K562 (cell line): ENCODE results near the gene SMC4. TPM values are rescaled to one million over a fixed set of nuclear protein-coding genes. Genes with fewer than 3 reads are reported as not detected.

Source experiments
- ADNP ChIP-seq: fragments of 200-800 bp; sonication (Bioruptor generic); IDR thresholded peaks from 2 replicates; pipeline ENCODE4 v1.6.1; 2016; ENCODE audit warnings: missing genetic modification characterization, missing compliant biosample characterization
- CBFA2T2 ChIP-seq: fragments of 450-650 bp; conservative IDR thresholded peaks from 2 replicates; pipeline ENCODE4 v1.6.1; 2017; ENCODE audit warnings: mild to moderate bottlenecking
- CREM ChIP-seq: IDR thresholded peaks from 2 replicates; pipeline ENCODE4 v1.6.1; 2014; ENCODE audit warnings: antibody characterized with exemption, low read depth
- ETV6 ChIP-seq, 3 experiments: fragments of 150-350 bp in 1 of 3; sonication (generic) in 1 of 3; formaldehyde crosslinking in 1 of 3; IDR thresholded peaks; 2 replicates each; pipeline versions ENCODE4 v1.6.1 to v1.8.0; 2014 to 2022; ENCODE audit warnings: borderline replicate concordance in 2 of 3, low read depth in 2 of 3, antibody characterized with exemption in 1 of 3, low read length in 1 of 3, mild to moderate bottlenecking in 1 of 3, missing genetic modification reagents in 1 of 3
- HOXB6 ChIP-seq: fragments of 250-450 bp; sonication (Bioruptor Pico); IDR thresholded peaks from 2 replicates; pipeline ENCODE4 v1.5.1; 2022; ENCODE audit warnings: mild to moderate bottlenecking, borderline replicate concordance
- MEF2A ChIP-seq: IDR thresholded peaks from 2 replicates; pipeline ENCODE4 v1.6.1; 2011; ENCODE audit warnings: low read depth, mild to moderate bottlenecking, low read length, moderate library complexity; ENCODE audit not compliant: control insufficient read depth
- SNRNP70 ChIP-seq: fragments of 200-400 bp; formaldehyde crosslinking; optimal IDR thresholded peaks from 2 replicates; pipeline ENCODE3; 2017; ENCODE audit warnings: low read depth, low read length
- SP2 ChIP-seq: IDR thresholded peaks from 2 replicates; pipeline ENCODE4 v1.6.1; 2011; ENCODE audit warnings: mild to moderate bottlenecking, low read depth, low read length, moderate library complexity; ENCODE audit not compliant: poor library complexity, severe bottlenecking; ENCODE audit errors: extremely low read depth
- TCF7 ChIP-seq: sonication (generic); IDR thresholded peaks from 2 replicates; pipeline ENCODE4 v1.6.1; 2016; ENCODE audit warnings: antibody characterized with exemption, borderline replicate concordance
- TEAD1 ChIP-seq, 2 experiments: fragments of 450-650 bp in 1 of 2; sonication (generic) in 1 of 2; formaldehyde crosslinking; IDR thresholded peaks; 2 replicates each; pipeline versions ENCODE4 v1.4.0 to v1.8.0; 2020 to 2022; ENCODE audit warnings: mild to moderate bottlenecking in 2 of 2, missing genetic modification reagents in 1 of 2
- ZBTB1 ChIP-seq: sonication (generic); formaldehyde crosslinking; IDR thresholded peaks from 2 replicates; pipeline ENCODE4 v1.8.1; 2023; ENCODE audit warnings: missing genetic modification reagents, low read depth, mild to moderate bottlenecking, borderline replicate concordance
- ZFX ChIP-seq: sonication (generic); formaldehyde crosslinking; IDR thresholded peaks from 2 replicates; pipeline ENCODE4 v1.8.0; 2022; ENCODE audit warnings: mild to moderate bottlenecking, missing genetic modification reagents, moderate library complexity
- ZNF695 ChIP-seq: fragments of 450-650 bp; formaldehyde crosslinking; IDR thresholded peaks from 2 replicates; pipeline ENCODE4 v1.4.0; 2020; ENCODE audit warnings: mild to moderate bottlenecking, moderate library complexity
- polyA plus RNA-seq, 8 experiments: library from polyadenylated mRNA; depleted of rRNA in 4 of 8; stranded (reverse) in 5 of 8; unstranded in 3 of 8; fragments of >200 nt; fragmentation: Nextera tagmentation in 2 of 8; fragmentation: Illumina TruSeq in 1 of 8; extraction: Ambion mirVana in 2 of 8; extraction: Trizol in 1 of 8; gene quantifications; 2 replicates each; pipeline versions ENCODE4 v1.2.1 to v1.2.3, GENCODE V29; 2011 to 2014; ENCODE audit warnings: inconsistent platforms in 1 of 8, missing spikeins in 1 of 8
- total RNA-seq, 7 experiments: library from RNA; depleted of rRNA in 6 of 7; stranded (reverse); fragments of >200 nt in 6 of 7; fragmentation: Illumina TruSeq in 2 of 7; extraction: Trizol in 2 of 7; gene quantifications; 2 replicates each; pipeline versions ENCODE4 v1.2.1 to v1.2.3, GENCODE V29; 2011 to 2021; ENCODE audit warnings: low replicate concordance in 1 of 7
- TF ChIP-seq, protein P1 (sequence below): fragments of 450-650 bp; IDR thresholded peaks from 2 replicates; pipeline ENCODE4 v1.6.1; 2017; ENCODE audit warnings: antibody characterized with exemption
- TF ChIP-seq, protein P2 (sequence below): fragments of 250-450 bp; sonication (Bioruptor Pico); IDR thresholded peaks from 2 replicates; pipeline ENCODE4 v1.5.0; 2020; ENCODE audit warnings: mild to moderate bottlenecking, borderline replicate concordance
- TF ChIP-seq, protein P3 (sequence below): IDR thresholded peaks from 3 replicates; pipeline ENCODE4 v1.6.1; 2011; ENCODE audit warnings: borderline replicate concordance, mild to moderate bottlenecking, moderate library complexity; ENCODE audit not compliant: insufficient read length; ENCODE audit errors: extremely low read depth
- TF ChIP-seq, protein P4 (sequence below): IDR thresholded peaks from 2 replicates; pipeline ENCODE4 v1.6.1; 2011; ENCODE audit not compliant: insufficient read length; ENCODE audit errors: extremely low read depth

SMC4 gene
- total and polyA plus RNA-seq, 9 of the 15 experiments (the other 6 are each of a cell fraction or from before 2014, with no cell fraction given), result 87.9 to 347 (median 176) TPM

DNA sequence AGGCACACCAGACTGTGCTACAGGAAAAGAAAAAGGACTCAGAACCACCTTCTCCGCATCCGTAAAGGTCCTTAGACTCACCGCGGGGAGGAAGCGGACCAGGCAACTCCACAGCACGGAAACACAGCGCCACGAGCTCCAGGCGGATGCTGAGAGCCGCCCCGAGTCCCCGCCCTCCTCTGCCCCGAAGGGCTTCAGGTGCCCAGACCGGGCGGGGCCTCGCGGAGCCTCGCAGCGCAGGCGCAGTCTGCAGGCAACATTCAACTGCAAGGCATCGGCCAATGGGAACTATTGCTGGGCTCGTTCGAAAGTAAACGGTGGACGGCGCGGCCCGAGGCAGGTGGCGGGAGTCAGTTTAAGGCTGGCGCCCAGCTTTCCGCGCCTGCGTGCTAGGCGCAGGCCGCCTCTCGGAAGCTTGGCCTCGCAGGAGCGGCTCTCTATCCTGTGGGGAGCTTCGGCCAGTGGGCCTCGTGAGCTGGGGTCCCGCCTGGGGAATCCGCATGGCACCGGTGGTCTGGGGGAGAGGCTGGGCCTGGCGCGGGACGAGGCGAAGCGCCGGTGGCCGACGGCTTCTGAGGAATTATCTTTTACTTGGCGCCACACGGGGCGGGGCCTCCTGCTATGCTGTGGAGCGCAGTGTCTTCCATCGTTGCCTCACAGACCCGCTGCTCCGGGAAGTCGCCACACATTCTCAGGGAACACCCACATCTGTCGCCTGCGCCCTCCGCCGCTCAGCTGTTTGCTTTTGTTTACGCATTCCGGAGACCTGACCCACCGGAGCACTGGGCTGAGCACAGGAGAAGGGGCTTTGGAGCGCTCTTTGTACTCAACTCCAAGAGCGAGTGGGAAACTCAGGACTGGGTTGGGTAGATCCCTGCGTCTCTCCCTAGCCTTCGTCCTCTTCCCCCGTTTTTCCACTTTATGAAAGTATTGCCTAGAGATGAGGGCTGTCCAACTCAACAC lies 50.5 kb downstream of the SMC4 start, which contains the start of gene TRIM59 (continued):
- TF ChIP-seq CBFA2T2 (no peak; the same call in 1 of the 2 replicates), TEAD1 (CRISPR knock-in tag; IDR thresholded peaks at IDR 0.05) (peak in 1 of 2 experiments; percentile 92; a peak in 2 of 4 replicates), ZNF695 (no peak), ZFX (CRISPR knock-in tag) (peak; percentile 99), TCF7 (no peak), SP2 (no peak), ZBTB1 (CRISPR knock-in tag) (peak; percentile 92), SNRNP70 (no peak), CREM (peak; percentile 63), ADNP (no peak), ETV6 (IDR thresholded peaks at IDR 0.05; ENCODE audit: borderline replicate concordance in 1 of 2, low read depth in 2 of 2, low read length in 1 of 2) (no peak; a peak in 1 of 4 replicates), ETV6 (CRISPR knock-in tag; IDR thresholded peaks at IDR 0.05; ENCODE audit: borderline replicate concordance) (peak; percentile 77; the same call in 1 of the 2 replicates), HOXB6 (CRISPR knock-in tag) (no peak), MEF2A (0 out of 2 replicates have a peak, but pooled peaks have one; percentile 10)
- TF ChIP-seq, protein P1, sequence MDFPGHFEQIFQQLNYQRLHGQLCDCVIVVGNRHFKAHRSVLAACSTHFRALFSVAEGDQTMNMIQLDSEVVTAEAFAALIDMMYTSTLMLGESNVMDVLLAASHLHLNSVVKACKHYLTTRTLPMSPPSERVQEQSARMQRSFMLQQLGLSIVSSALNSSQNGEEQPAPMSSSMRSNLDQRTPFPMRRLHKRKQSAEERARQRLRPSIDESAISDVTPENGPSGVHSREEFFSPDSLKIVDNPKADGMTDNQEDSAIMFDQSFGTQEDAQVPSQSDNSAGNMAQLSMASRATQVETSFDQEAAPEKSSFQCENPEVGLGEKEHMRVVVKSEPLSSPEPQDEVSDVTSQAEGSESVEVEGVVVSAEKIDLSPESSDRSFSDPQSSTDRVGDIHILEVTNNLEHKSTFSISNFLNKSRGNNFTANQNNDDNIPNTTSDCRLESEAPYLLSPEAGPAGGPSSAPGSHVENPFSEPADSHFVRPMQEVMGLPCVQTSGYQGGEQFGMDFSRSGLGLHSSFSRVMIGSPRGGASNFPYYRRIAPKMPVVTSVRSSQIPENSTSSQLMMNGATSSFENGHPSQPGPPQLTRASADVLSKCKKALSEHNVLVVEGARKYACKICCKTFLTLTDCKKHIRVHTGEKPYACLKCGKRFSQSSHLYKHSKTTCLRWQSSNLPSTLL, result no peak
- TF ChIP-seq, protein P2, sequence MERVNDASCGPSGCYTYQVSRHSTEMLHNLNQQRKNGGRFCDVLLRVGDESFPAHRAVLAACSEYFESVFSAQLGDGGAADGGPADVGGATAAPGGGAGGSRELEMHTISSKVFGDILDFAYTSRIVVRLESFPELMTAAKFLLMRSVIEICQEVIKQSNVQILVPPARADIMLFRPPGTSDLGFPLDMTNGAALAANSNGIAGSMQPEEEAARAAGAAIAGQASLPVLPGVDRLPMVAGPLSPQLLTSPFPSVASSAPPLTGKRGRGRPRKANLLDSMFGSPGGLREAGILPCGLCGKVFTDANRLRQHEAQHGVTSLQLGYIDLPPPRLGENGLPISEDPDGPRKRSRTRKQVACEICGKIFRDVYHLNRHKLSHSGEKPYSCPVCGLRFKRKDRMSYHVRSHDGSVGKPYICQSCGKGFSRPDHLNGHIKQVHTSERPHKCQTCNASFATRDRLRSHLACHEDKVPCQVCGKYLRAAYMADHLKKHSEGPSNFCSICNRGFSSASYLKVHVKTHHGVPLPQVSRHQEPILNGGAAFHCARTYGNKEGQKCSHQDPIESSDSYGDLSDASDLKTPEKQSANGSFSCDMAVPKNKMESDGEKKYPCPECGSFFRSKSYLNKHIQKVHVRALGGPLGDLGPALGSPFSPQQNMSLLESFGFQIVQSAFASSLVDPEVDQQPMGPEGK (CRISPR knock-in tag), result no peak
- TF ChIP-seq, protein P3, sequence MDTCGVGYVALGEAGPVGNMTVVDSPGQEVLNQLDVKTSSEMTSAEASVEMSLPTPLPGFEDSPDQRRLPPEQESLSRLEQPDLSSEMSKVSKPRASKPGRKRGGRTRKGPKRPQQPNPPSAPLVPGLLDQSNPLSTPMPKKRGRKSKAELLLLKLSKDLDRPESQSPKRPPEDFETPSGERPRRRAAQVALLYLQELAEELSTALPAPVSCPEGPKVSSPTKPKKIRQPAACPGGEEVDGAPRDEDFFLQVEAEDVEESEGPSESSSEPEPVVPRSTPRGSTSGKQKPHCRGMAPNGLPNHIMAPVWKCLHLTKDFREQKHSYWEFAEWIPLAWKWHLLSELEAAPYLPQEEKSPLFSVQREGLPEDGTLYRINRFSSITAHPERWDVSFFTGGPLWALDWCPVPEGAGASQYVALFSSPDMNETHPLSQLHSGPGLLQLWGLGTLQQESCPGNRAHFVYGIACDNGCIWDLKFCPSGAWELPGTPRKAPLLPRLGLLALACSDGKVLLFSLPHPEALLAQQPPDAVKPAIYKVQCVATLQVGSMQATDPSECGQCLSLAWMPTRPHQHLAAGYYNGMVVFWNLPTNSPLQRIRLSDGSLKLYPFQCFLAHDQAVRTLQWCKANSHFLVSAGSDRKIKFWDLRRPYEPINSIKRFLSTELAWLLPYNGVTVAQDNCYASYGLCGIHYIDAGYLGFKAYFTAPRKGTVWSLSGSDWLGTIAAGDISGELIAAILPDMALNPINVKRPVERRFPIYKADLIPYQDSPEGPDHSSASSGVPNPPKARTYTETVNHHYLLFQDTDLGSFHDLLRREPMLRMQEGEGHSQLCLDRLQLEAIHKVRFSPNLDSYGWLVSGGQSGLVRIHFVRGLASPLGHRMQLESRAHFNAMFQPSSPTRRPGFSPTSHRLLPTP, result no peak
- TF ChIP-seq, protein P4, sequence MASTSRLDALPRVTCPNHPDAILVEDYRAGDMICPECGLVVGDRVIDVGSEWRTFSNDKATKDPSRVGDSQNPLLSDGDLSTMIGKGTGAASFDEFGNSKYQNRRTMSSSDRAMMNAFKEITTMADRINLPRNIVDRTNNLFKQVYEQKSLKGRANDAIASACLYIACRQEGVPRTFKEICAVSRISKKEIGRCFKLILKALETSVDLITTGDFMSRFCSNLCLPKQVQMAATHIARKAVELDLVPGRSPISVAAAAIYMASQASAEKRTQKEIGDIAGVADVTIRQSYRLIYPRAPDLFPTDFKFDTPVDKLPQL, result peak; percentile 29
